ENCODE data around the gene TRIM71. TPM values are rescaled to one million over a fixed set of nuclear protein-coding genes. Genes with fewer than 3 reads are reported as not detected.

Gene TRIM71
- total RNA-seq = not detected in 2 replicates

GRCh38 chr3:32817558-32818228, at the start of gene TRIM71:
TRIM71 (plus strand) TSS chr3:32817997; CDS start chr3:32818081, 84 bp downstream.

Other genes starting within 250 kb of the TRIM71 start
- 28.7 and 28.9 TPM in 2 replicates for gene DYNC1LI1, start 247.1 kb upstream of the TRIM71 start, total RNA-seq
- 24.6 and 26.0 TPM in 2 replicates for gene CNOT10, start 132.8 kb upstream of the TRIM71 start, total RNA-seq
- under 0.01 and 0.09 TPM in 2 replicates for gene CCR4, start 133.6 kb downstream of the TRIM71 start, total RNA-seq